SU-DHL-6 (cell line): ENCODE results near the gene NRL.

Experiments
- H2AFZ ChIP-seq: fragments of 200-600 bp; sonication (generic); 2 replicates; pipeline ENCODE4 v1.6.1; 2014; ENCODE audit warnings: low read depth, mild to moderate bottlenecking, moderate library complexity, mixed read lengths, antibody characterized with exemption, low read length; ENCODE audit not compliant: severe bottlenecking
- H3F3A ChIP-seq: fragments of 200-600 bp; shearing (Covaris generic); 2 replicates; pipeline ENCODE4 v1.6.0; 2016; ENCODE audit warnings: antibody characterized with exemption, mild to moderate bottlenecking; ENCODE audit not compliant: insufficient read depth
- H3K27ac ChIP-seq: fragments of 200-600 bp; sonication (generic); 2 replicates; pipeline ENCODE4 v1.5.1; 2016; ENCODE audit warnings: low read depth, mild to moderate bottlenecking, low read length, moderate library complexity, mixed read lengths
- H3K27me3 ChIP-seq: fragments of 200-600 bp; sonication (generic), shearing (Covaris generic); 2 replicates; pipeline ENCODE4 v1.6.0; 2014; ENCODE audit warnings: mild to moderate bottlenecking, low read length
- H3K36me3 ChIP-seq: fragments of 200-600 bp; sonication (generic); 2 replicates; pipeline ENCODE4 v1.6.1; 2014; ENCODE audit warnings: mild to moderate bottlenecking, low read length, mixed read lengths
- H3K4me2 ChIP-seq: fragments of 300-600, 200-600 bp; shearing (Covaris generic), sonication (generic); 2 replicates; pipeline ENCODE4 v1.6.0; 2014; ENCODE audit warnings: low read length, low read depth, mild to moderate bottlenecking; ENCODE audit not compliant: poor library complexity, severe bottlenecking
- H3K4me3 ChIP-seq: fragments of 200-600 bp; sonication (generic); 2 replicates; pipeline ENCODE4 v1.5.1; 2014; ENCODE audit warnings: antibody characterized with exemption, low read length, mild to moderate bottlenecking, mixed read lengths; ENCODE audit not compliant: insufficient read depth, poor library complexity, severe bottlenecking
- H3K79me2 ChIP-seq: fragments of 200-600 bp; sonication (generic); 2 replicates; pipeline ENCODE4 v1.6.1; 2014; ENCODE audit warnings: mild to moderate bottlenecking, low read length, moderate library complexity; ENCODE audit not compliant: insufficient read depth
- H3K9ac ChIP-seq: fragments of 200-600 bp; sonication (generic); 2 replicates; pipeline ENCODE4 v1.7.0; 2014; ENCODE audit warnings: mild to moderate bottlenecking, low read length
- H3K9me2 ChIP-seq: fragments of 200-600 bp; sonication (generic); replicated peaks from 2 replicates; pipeline ENCODE4 v1.6.1; 2014; ENCODE audit warnings: low read length; ENCODE audit not compliant: insufficient read depth
- H3K9me3 ChIP-seq: fragments of 200-600 bp; sonication (generic); 2 replicates; pipeline ENCODE4 v1.6.1; 2014; ENCODE audit warnings: low read length, mixed read lengths; ENCODE audit not compliant: insufficient read depth
- H4K20me1 ChIP-seq: fragments of 200-600 bp; sonication (generic); 2 replicates; pipeline ENCODE4 v1.6.1; 2014; ENCODE audit warnings: low read depth, mild to moderate bottlenecking, antibody characterized with exemption, low read length, moderate library complexity, mixed read lengths
- EZH2phosphoT487 ChIP-seq: fragments of 200-600 bp; sonication (generic), shearing (Covaris generic); conservative IDR thresholded peaks from 2 replicates; pipeline ENCODE4 v1.6.1; 2018; ENCODE audit warnings: mild to moderate bottlenecking, antibody characterized with exemption, low read length, moderate library complexity, mixed read lengths
- TF ChIP-seq, protein P1 (sequence below): fragments of 200-600 bp; sonication (generic); IDR thresholded peaks from one replicate; pipeline ENCODE4 v1.5.1; 2017; ENCODE audit warnings: antibody characterized with exemption, mild to moderate bottlenecking, low read length, moderate library complexity; ENCODE audit not compliant: insufficient read depth, poor library complexity, severe bottlenecking

The NRL gene

DNA sequence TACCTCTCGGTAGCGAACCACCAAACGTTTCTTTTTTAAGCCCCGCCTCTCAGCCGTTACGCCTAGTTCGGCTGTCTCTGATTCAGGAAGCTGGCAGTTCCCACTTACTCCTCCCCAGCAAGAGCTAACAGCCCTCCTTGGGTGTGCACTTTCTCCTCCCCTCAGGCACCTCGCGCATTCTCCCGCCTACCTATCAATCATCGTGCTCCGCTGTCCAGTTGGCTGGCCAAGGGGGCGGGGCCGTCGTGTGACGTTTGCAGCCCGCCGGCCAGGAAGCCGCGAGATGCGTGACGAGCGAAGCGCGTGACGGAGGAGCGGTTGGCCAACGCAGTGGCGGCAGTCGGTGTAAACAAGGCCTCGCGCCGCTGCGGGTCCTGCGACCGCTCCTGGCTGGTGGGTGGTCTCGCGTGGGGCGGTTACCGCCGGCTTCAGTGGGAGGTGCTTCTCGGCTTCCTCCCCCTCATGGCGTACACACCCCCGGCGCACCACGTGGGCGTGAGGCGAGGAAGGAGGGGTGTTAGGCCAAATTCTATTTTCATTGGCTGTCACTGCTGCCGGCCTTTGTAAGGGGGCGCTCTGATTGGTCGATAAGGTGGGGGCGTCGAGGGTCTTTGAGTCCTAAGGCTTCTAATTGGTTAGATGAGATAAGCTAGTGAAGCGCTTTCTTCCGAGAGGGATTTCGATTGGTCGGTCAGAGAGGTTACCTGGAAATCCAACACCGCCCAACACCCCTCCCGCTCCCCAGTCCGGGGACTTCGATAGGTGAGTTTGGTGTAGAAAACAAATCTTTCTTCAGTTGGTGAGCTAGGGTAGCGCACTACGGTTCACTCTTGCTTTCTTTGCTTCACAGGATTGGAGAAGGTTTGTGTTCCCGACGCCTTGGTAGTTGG, at the start of gene NRL, which contains the start of gene DCAF11:
NRL (minus strand) TSS at position 418 of the 890 bp plus-strand sequence. CDS start 32,101 bp downstream, outside the sequence.
DCAF11 (plus strand) TSS at position 246 of the 890 bp plus-strand sequence. CDS start 818 bp downstream, outside the sequence.
- Histone ChIP-seq H3K27ac (peak within 1 kb of the TSS; percentile 90), H4K20me1 (no peaks in the 10 kb centered on the region), H3K79me2 (peaks cover 16% of the 10 kb centered on the region), H3K9ac (peak within 1 kb of the TSS; percentile 82), H2AFZ (peak within 1 kb of the TSS; percentile 49), H3K36me3 (no peaks in the 10 kb centered on the region), H3F3A (peaks cover 13% of the 10 kb centered on the region; the same call in 1 of the 2 replicates), H3K4me3 (peak within 1 kb of the TSS; percentile 75), H3K9me3 (no peaks in the 10 kb centered on the region), H3K9me2 (no peaks in the 10 kb centered on the region), H3K27me3 (no peaks in the 10 kb centered on the region), H3K4me2 (peak within 1 kb of the TSS; percentile 89)
- TF ChIP-seq, protein P1, sequence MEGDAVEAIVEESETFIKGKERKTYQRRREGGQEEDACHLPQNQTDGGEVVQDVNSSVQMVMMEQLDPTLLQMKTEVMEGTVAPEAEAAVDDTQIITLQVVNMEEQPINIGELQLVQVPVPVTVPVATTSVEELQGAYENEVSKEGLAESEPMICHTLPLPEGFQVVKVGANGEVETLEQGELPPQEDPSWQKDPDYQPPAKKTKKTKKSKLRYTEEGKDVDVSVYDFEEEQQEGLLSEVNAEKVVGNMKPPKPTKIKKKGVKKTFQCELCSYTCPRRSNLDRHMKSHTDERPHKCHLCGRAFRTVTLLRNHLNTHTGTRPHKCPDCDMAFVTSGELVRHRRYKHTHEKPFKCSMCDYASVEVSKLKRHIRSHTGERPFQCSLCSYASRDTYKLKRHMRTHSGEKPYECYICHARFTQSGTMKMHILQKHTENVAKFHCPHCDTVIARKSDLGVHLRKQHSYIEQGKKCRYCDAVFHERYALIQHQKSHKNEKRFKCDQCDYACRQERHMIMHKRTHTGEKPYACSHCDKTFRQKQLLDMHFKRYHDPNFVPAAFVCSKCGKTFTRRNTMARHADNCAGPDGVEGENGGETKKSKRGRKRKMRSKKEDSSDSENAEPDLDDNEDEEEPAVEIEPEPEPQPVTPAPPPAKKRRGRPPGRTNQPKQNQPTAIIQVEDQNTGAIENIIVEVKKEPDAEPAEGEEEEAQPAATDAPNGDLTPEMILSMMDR, result no peak
- no peak for TF ChIP-seq EZH2phosphoT487

DNA sequence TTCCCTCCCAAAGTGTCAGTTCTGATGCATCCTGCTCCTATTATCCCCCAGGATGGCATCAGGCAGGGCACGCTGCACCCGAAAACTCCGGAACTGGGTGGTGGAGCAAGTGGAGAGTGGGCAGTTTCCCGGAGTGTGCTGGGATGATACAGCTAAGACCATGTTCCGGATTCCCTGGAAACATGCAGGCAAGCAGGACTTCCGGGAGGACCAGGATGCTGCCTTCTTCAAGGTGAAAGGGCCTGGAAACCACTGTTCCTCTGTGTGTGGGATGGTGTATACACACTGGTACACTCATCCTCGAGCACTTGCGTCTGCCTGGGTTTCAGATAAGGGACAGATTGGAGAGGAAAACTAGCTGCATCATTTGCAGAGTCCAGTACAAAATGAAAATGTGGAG, 47.3 kb upstream of the NRL start:
- Histone ChIP-seq H3F3A (0 out of 2 replicates have a peak, but pooled peaks cover 3% of the 10 kb centered on the region), H3K9me2 (no peaks in the 10 kb centered on the region), H3K4me3 (peak overlapping the region; percentile 58), H4K20me1 (no peaks in the 10 kb centered on the region), H3K27me3 (no peaks in the 10 kb centered on the region), H3K27ac (peak overlapping the region; percentile 80), H3K4me2 (peak overlapping the region; percentile 97), H3K9me3 (no peaks in the 10 kb centered on the region), H3K79me2 (peaks cover 10% of the 10 kb centered on the region; the same call in 1 of the 2 replicates), H3K9ac (peak overlapping the region; percentile 74), H2AFZ (no peak overlapping the region), H3K36me3 (no peaks in the 10 kb centered on the region)
- TF ChIP-seq, protein P1, result no peak
- TF ChIP-seq EZH2phosphoT487, result no peak

DNA sequence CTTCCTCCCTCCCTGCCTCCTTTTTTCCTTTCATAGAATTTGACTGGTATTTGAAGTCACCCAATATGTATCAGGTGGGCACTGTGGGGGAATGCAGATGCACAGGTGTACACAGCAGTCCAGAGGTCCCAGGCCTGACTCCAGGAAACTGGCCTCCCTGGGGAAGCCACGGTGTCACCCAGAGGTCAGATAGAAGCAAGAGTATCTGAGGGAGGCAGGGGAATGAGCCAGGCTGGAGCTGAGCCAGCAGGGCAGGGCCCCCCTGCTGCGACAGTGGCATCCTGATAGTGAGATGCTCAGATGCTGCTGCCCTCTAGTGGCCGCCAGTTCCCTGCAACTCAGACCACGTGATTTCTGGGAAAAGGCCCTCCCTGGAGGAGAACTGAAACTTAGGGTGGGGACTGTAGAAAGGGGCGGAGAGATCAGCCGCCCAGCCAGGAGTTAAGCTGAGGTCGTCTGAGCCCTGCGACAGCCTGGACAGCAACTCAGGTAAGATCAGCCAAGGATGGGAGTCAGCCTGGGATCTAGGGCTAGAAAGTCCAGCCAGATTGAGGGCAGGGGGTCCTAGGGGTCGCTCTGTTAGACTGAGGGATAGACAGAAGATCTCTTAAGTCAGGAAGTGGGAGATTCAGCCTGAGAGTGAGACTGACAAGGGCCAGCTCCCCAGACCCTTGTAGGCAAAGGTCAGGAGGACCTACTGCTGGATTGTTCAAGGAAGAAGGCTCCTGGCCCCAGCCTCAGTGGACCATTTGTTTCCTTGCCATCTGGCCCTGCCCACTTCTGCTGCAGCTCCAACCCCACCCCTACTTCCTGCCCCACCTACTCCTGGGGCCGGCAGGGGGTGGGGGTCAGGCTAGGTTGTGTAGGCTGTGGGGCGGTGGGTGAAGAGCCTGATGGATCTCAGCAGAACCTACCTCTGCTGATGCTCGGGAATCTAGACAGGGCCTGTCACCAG, 46.4 kb upstream of the NRL start, which contains the start of gene IRF9:
IRF9 (plus strand) TSS at position 416 of the 955 bp plus-strand sequence. CDS start 880 bp downstream, outside the sequence.
- H2AFZ ChIP-seq, result no peak within 1 kb of the TSS
- H3K4me3 ChIP-seq, result peak within 1 kb of the TSS; percentile 58
- no peaks in the 10 kb centered on the region for H4K20me1 ChIP-seq
- no peaks in the 10 kb centered on the region for H3K27me3 ChIP-seq
- no peaks in the 10 kb centered on the region for H3K9me2 ChIP-seq
- TF ChIP-seq, protein P1, result peak; percentile 90
- no peak for TF ChIP-seq EZH2phosphoT487
- no peaks in the 10 kb centered on the region for H3K36me3 ChIP-seq
- no peaks in the 10 kb centered on the region for H3K9me3 ChIP-seq
- H3K27ac ChIP-seq, result peak within 1 kb of the TSS; percentile 80
- H3K4me2 ChIP-seq, result peak within 1 kb of the TSS; percentile 97
- 0 out of 2 replicates have a peak, but pooled peaks cover 3% of the 10 kb centered on the region for H3F3A ChIP-seq
- peak within 1 kb of the TSS; percentile 74 for H3K9ac ChIP-seq
- H3K79me2 ChIP-seq, result peaks cover 10% of the 10 kb centered on the region; the same call in 1 of the 2 replicates
